Measurements from ENCODE around the gene MPEG1.

GRCh38 chr11:59212744-59213631, at the start of gene MPEG1:
- TF ChIP-seq CTCF (conservative IDR thresholded peaks at IDR 0.05; ENCODE audit: low read length), result no peak
- TF ChIP-seq EZH2phosphoT487 (IDR thresholded peaks at IDR 0.05; ENCODE audit: borderline replicate concordance), result no peak
